ENCODE measurements around the gene WNK3. TPM values are rescaled to one million over a fixed set of nuclear protein-coding genes. Genes with fewer than 3 reads are reported as not detected.

The WNK3 gene
- total and polyA plus RNA-seq, 2 of the 13 experiments (the other 11 are each of a cell fraction or from before 2014, with no cell fraction given), result 0.12 to 0.62 TPM

- TF ChIP-seq, protein P1, sequence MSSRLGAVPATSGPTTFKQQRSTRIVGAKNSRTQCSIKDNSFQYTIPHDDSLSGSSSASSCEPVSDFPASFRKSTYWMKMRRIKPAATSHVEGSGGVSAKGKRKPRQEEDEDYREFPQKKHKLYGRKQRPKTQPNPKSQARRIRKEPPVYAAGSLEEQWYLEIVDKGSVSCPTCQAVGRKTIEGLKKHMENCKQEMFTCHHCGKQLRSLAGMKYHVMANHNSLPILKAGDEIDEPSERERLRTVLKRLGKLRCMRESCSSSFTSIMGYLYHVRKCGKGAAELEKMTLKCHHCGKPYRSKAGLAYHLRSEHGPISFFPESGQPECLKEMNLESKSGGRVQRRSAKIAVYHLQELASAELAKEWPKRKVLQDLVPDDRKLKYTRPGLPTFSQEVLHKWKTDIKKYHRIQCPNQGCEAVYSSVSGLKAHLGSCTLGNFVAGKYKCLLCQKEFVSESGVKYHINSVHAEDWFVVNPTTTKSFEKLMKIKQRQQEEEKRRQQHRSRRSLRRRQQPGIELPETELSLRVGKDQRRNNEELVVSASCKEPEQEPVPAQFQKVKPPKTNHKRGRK (CRISPR knock-in tag; IDR thresholded peaks at IDR 0.05), result no peak
- peak; percentile 90 for TF ChIP-seq RBFOX2 (IDR thresholded peaks at IDR 0.05; ENCODE audit: low read depth, low read length)
- TF ChIP-seq CREB1 (IDR thresholded peaks at IDR 0.05), result no peak
- no peak for TF ChIP-seq CREB1 (CRISPR knock-in tag; IDR thresholded peaks at IDR 0.05)
- TF ChIP-seq NBN (conservative IDR thresholded peaks at IDR 0.05), result no peak
- TF ChIP-seq ZNF792 (CRISPR knock-in tag; IDR thresholded peaks at IDR 0.05), result peak; percentile 84
- no peak for TF ChIP-seq GTF2F1 (IDR thresholded peaks at IDR 0.05; ENCODE audit: low read length)
- peak; percentile 40 for TF ChIP-seq ASH2L (IDR thresholded peaks at IDR 0.05; ENCODE audit: insufficient read length, low read depth, low read length)
- no peak for TF ChIP-seq TRIM22 (IDR thresholded peaks at IDR 0.05)
- TF ChIP-seq ZNF33B (CRISPR knock-in tag; IDR thresholded peaks at IDR 0.05), result no peak
- TF ChIP-seq ARNTL (CRISPR knock-in tag; IDR thresholded peaks at IDR 0.05), result no peak
- TF ChIP-seq LRRFIP1 (CRISPR knock-in tag; conservative IDR thresholded peaks at IDR 0.05), result no peak
- no peak for TF ChIP-seq TRAFD1 (CRISPR knock-in tag; IDR thresholded peaks at IDR 0.05; ENCODE audit: borderline replicate concordance)
- no peak for TF ChIP-seq RBAK (CRISPR knock-in tag; IDR thresholded peaks at IDR 0.05)
- no peak for TF ChIP-seq RAD51 (IDR thresholded peaks at IDR 0.05; ENCODE audit: borderline replicate concordance)
- TF ChIP-seq NR2F6 (IDR thresholded peaks at IDR 0.05), result no peak
- TF ChIP-seq NR2F6 (CRISPR knock-in tag; IDR thresholded peaks at IDR 0.05), result no peak
- TF ChIP-seq PHF20 (CRISPR knock-in tag; IDR thresholded peaks at IDR 0.05), result no peak
- TF ChIP-seq ZNF652 (CRISPR knock-in tag; IDR thresholded peaks at IDR 0.05; ENCODE audit: borderline replicate concordance, low read depth), result no peak
- TF ChIP-seq, protein P2, sequence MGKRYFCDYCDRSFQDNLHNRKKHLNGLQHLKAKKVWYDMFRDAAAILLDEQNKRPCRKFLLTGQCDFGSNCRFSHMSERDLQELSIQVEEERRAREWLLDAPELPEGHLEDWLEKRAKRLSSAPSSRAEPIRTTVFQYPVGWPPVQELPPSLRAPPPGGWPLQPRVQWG (CRISPR knock-in tag; IDR thresholded peaks at IDR 0.05; ENCODE audit: borderline replicate concordance, low read depth), result no peak
- no peak for TF ChIP-seq ZNF24 (IDR thresholded peaks at IDR 0.05)
- no peak for TF ChIP-seq ATM (IDR thresholded peaks at IDR 0.05; ENCODE audit: borderline replicate concordance)
- TF ChIP-seq, protein P3, sequence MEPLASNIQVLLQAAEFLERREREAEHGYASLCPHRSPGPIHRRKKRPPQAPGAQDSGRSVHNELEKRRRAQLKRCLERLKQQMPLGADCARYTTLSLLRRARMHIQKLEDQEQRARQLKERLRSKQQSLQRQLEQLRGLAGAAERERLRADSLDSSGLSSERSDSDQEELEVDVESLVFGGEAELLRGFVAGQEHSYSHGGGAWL (CRISPR knock-in tag; IDR thresholded peaks at IDR 0.05), result peak; percentile 22; the same call in 1 of the 2 replicates
Observed at GRCh38 chrX:54182864-54183613, 174.8 kb downstream of the WNK3 start, which contains the start of gene FAM120C (continued).
